K562 (cell line): ENCODE results near the gene GTF3C1. TPM values are rescaled to one million over a fixed set of nuclear protein-coding genes. Genes with fewer than 3 reads are reported as not detected.
A peak's percentile ranks its signal among the peaks of the same experiment; 100 is the strongest.

Source experiments
- ATAC-seq: fragments of 200-7000 bp; cut with Tn5 transposase; 3 replicates; pipeline ENCODE4 v1.9.1; 2020; ENCODE audit warnings: moderate library complexity
- BruUV-seq: library from RNA; stranded (reverse); fragments of 400-500 nt; replicated peaks from 2 replicates; lab custom pipeline; 2021; lab: Mats Ljungman, UMichigan
- CTCF ChIA-PET: fragments of 300-600 bp; formaldehyde crosslinking; extraction: SDS; loops from one replicate; lab custom pipeline; 2021; ENCODE audit warnings: low intra/inter-chr PET ratio; lab: Yijun Ruan, JAX
- POLR2A ChIA-PET: fragments of 300-600, 350-650 bp; sonication (Branson Sonifier 250); formaldehyde crosslinking; extraction: SDS; loops from one replicate; lab custom pipeline; 2021; ENCODE audit warnings: antibody characterized with exemption, inconsistent platforms; lab: Yijun Ruan, JAX
- DNase-seq, 4 experiments: peaks; one replicate each; pipeline versions ENCODE4 v3.0.0 to v3.0.0-alpha.2; 2011 to 2018; ENCODE audit warnings: low spot score in 3 of 4, mixed read lengths in 3 of 4; ENCODE audit errors: extremely low read depth in 1 of 4
- FAIRE-seq: peaks from 2 replicates; lab custom pipeline; 2011; peaks lifted over from hg19 to GRCh38; lab: Jason Lieb, UNC
- H2AFZ ChIP-seq: 2 replicates; pipeline ENCODE4 v1.6.0; 2011; ENCODE audit warnings: low read depth, low read length, control low read depth, inconsistent platforms
- H3K27ac ChIP-seq: fragments of 200-600 bp; 3 replicates; pipeline ENCODE4 v1.8.0; 2011; ENCODE audit warnings: low read depth, mild to moderate bottlenecking, control low read depth, inconsistent platforms, low read length, moderate library complexity, mixed read lengths; ENCODE audit errors: extremely low read depth
- H3K27me3 ChIP-seq, 2 experiments: fragments of 300-600 bp in 1 of 2; 2 replicates in 1 of 2; 3 replicates in 1 of 2; pipeline versions ENCODE4 v1.6.0 to v1.8.0; 2011; ENCODE audit warnings: inconsistent platforms in 2 of 2, low read length in 2 of 2, mild to moderate bottlenecking in 1 of 2, mixed read lengths in 1 of 2, moderate library complexity in 1 of 2; ENCODE audit not compliant: control insufficient read depth in 2 of 2, insufficient read depth in 2 of 2
- H3K36me3 ChIP-seq: fragments of 300-600 bp; 3 replicates; pipeline ENCODE4 v1.8.0; 2011; ENCODE audit warnings: mild to moderate bottlenecking, low read length, inconsistent platforms; ENCODE audit not compliant: control insufficient read depth, insufficient read depth
- H3K4me1 ChIP-seq, 2 experiments: fragments of 200-600 bp in 1 of 2; replicated peaks in 1 of 2; 2 replicates in 1 of 2; 3 replicates in 1 of 2; pipeline versions ENCODE4 v1.5.1 to v1.8.0; 2011; ENCODE audit warnings: inconsistent platforms in 2 of 2, low read length in 2 of 2, mild to moderate bottlenecking in 1 of 2, mixed read lengths in 1 of 2, moderate library complexity in 1 of 2; ENCODE audit not compliant: control insufficient read depth in 2 of 2, insufficient read depth in 2 of 2
- H3K4me2 ChIP-seq: 2 replicates; pipeline ENCODE4 v1.6.1; 2011; ENCODE audit warnings: low read length, control low read depth, inconsistent platforms, mixed read lengths; ENCODE audit not compliant: insufficient read depth
- H3K4me3 ChIP-seq: fragments of 200-600 bp; sonication (generic), shearing (Covaris generic); 2 replicates; pipeline ENCODE4 v1.5.1; 2016; ENCODE audit warnings: control low read depth, inconsistent platforms
- H3K79me2 ChIP-seq: fragments of 200-600 bp; 3 replicates; pipeline ENCODE4 v1.8.0; 2011; ENCODE audit warnings: low read length, inconsistent platforms; ENCODE audit not compliant: control insufficient read depth, insufficient read depth
- H3K9ac ChIP-seq, 2 experiments: 2 replicates each; pipeline versions ENCODE4 v1.6.0 to v1.6.1; 2011; ENCODE audit warnings: low read depth in 2 of 2, low read length in 2 of 2, control low read depth in 1 of 2, inconsistent platforms in 1 of 2, mild to moderate bottlenecking in 1 of 2, mixed read lengths in 1 of 2; ENCODE audit not compliant: insufficient read depth in 1 of 2
- H3K9me1 ChIP-seq: one replicate; pipeline ENCODE4 v1.6.0; 2011; ENCODE audit warnings: inconsistent platforms, mild to moderate bottlenecking, low read length, moderate library complexity; ENCODE audit not compliant: control insufficient read depth, insufficient read depth
- H3K9me3 ChIP-seq: replicated peaks from 2 replicates; pipeline ENCODE4 v1.5.1; 2011; ENCODE audit warnings: low read depth, low read length, inconsistent platforms; ENCODE audit not compliant: control insufficient read depth, insufficient read depth
- H4K20me1 ChIP-seq: replicated peaks from 2 replicates; pipeline ENCODE4 v1.6.1; 2011; ENCODE audit warnings: low read length, inconsistent platforms, mixed read lengths; ENCODE audit not compliant: control insufficient read depth, insufficient read depth
- SPI1 ChIP-seq: IDR thresholded peaks from 2 replicates; pipeline ENCODE4 v1.6.1; 2011; ENCODE audit warnings: low read depth, low read length, control low read depth, borderline replicate concordance
- WGBS: fragments of 100-300 bp; shearing (Covaris generic); methylation state at CpG from one replicate; pipeline ENCODE4 v1.1.6; 2016; ENCODE audit warnings: low coverage, mixed read lengths; ENCODE audit not compliant: insufficient coverage; ENCODE audit errors: missing lambda C conversion rate; 5-methylcytosine and 5-hydroxymethylcytosine counted together
- in situ Hi-C: fragments of 300-500 bp; cut with MboI; formaldehyde crosslinking; loops from 4 replicates; pipeline ENCODE4 v1.15.0; 2018; ENCODE audit warnings: inconsistent platforms, mixed read lengths
- intact Hi-C: fragments of 100-400 bp; cut with micrococcal nuclease; formaldehyde crosslinking; loops from 2 replicates; pipeline ENCODE4 v1.14.2; 2022
- polyA plus RNA-seq, 8 experiments: library from polyadenylated mRNA; depleted of rRNA in 4 of 8; stranded (reverse) in 5 of 8; unstranded in 3 of 8; fragments of >200 nt; fragmentation: Nextera tagmentation in 2 of 8; fragmentation: Illumina TruSeq in 1 of 8; extraction: Ambion mirVana in 2 of 8; extraction: Trizol in 1 of 8; gene quantifications; 2 replicates each; pipeline versions ENCODE4 v1.2.1 to v1.2.3, GENCODE V29; 2011 to 2014; ENCODE audit warnings: inconsistent platforms in 1 of 8, missing spikeins in 1 of 8
- total RNA-seq, 7 experiments: library from RNA; depleted of rRNA in 6 of 7; stranded (reverse); fragments of >200 nt in 6 of 7; fragmentation: Illumina TruSeq in 2 of 7; extraction: Trizol in 2 of 7; gene quantifications; 2 replicates each; pipeline versions ENCODE4 v1.2.1 to v1.2.3, GENCODE V29; 2011 to 2021; ENCODE audit warnings: low replicate concordance in 1 of 7
- TF ChIP-seq, protein P1 (sequence below): fragments of 450-650 bp; IDR thresholded peaks from 2 replicates; pipeline ENCODE4 v1.6.1; 2016; ENCODE audit warnings: borderline replicate concordance
- TF ChIP-seq, protein P2 (sequence below), 2 experiments: IDR thresholded peaks; 2 replicates each; pipeline ENCODE4 v1.6.1; 2011; ENCODE audit warnings: borderline replicate concordance in 1 of 2, control low read depth in 1 of 2, low read depth in 1 of 2, low read length in 1 of 2, mild to moderate bottlenecking in 1 of 2, mixed read lengths in 1 of 2, moderate library complexity in 1 of 2; ENCODE audit not compliant: insufficient read depth in 1 of 2, insufficient read length in 1 of 2, poor library complexity in 1 of 2, severe bottlenecking in 1 of 2; ENCODE audit errors: extremely low read depth in 1 of 2
- TF ChIP-seq, protein P3 (sequence below): sonication (generic); formaldehyde crosslinking; IDR thresholded peaks from 2 replicates; pipeline ENCODE4 v1.9.0; 2022; ENCODE audit warnings: mild to moderate bottlenecking, missing genetic modification reagents

The GTF3C1 gene
- total and polyA plus RNA-seq, 9 of the 15 experiments (the other 6 are each of a cell fraction or from before 2014, with no cell fraction given) = 0.72 to 63.6 (median 30.9) TPM

DNA sequence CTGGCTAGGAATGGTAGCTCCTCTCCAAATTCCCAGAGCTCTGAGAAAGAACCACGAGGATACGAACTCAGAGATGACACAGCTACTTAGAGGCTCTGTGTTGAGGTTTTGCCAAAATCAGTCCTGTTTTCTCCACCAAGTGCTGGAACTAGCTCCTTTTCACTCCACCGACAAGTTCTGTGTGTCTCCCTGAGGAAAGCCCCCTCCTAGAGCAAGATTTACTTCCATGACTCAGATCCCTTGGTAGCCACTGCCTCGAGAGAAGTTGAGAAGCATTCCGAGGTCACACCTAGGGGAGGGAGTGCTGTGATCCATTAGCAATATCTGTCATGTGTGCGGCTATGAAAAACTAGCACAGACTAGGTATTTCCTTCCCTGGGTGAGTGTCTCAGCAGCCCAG is 117.2 kb downstream of the GTF3C1 start (continued):
- TF ChIP-seq, protein P1, sequence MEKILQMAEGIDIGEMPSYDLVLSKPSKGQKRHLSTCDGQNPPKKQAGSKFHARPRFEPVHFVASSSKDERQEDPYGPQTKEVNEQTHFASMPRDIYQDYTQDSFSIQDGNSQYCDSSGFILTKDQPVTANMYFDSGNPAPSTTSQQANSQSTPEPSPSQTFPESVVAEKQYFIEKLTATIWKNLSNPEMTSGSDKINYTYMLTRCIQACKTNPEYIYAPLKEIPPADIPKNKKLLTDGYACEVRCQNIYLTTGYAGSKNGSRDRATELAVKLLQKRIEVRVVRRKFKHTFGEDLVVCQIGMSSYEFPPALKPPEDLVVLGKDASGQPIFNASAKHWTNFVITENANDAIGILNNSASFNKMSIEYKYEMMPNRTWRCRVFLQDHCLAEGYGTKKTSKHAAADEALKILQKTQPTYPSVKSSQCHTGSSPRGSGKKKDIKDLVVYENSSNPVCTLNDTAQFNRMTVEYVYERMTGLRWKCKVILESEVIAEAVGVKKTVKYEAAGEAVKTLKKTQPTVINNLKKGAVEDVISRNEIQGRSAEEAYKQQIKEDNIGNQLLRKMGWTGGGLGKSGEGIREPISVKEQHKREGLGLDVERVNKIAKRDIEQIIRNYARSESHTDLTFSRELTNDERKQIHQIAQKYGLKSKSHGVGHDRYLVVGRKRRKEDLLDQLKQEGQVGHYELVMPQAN = no peak

DNA sequence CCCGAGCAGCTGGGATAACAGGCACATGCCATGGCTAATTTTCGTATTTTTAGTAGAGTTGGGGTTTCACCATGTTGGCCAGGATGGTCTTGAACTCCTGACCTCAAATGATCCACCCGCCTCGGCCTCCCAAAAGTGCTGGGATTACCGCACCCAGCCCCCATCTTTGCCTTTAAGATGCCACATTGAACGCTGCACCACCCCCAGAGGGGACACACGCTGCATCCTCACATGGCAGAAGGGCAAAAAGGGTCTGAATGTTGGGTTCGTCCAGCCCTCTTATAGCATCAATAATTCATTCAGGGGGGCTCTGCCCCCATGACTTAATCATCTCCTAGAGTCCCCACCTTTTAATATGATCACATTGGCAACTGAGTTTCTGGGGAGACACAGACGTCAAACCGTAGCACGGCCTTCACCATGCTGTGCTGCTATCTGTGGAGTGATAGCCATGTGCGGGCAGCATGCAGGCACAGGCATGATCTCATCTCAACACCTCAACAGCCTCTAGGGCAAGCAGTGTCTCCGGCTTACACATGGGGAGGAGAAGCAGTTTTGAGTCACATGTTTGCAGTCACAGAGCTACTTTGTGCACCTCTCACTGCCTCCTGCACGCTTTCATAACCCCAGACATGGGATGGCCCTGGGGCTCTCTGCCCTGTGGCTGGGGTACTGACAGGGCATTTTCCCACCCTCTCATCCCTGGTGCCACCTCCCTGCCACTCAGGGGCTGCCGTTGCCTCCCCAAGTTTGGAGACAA is 117.8 kb downstream of the GTF3C1 start:
- Histone ChIP-seq H3K9ac (no peak overlapping the region), H4K20me1 (no peaks in the 10 kb centered on the region), H3K4me1 (peaks cover 5 to 12% of the 10 kb centered on the region in 2 experiments), H3K4me2 (no peak overlapping the region), H3K4me3 (no peak overlapping the region), H3K9me1 (no peaks in the 10 kb centered on the region), H3K36me3 (no peaks in the 10 kb centered on the region), H3K9me3 (no peaks in the 10 kb centered on the region), H3K27me3 (peaks cover 0 to 6% of the 10 kb centered on the region in 2 experiments; a peak in 1 of 5 replicates), H2AFZ (no peak overlapping the region), H3K79me2 (no peaks in the 10 kb centered on the region), H3K27ac (no peak overlapping the region)
- DNase-seq (no peak), ATAC-seq (peak; percentile 15), FAIRE-seq (peak; percentile 35)
- CTCF ChIA-PET = no interaction called here
- 23% methylated on average over 15 of the region's 15 CpGs for WGBS
- in situ Hi-C loops = no loop called here
- POLR2A ChIA-PET = interaction anchor here (1.4 kb wide), 1 partner anchor 12 kb away, joined by 4 read pairs; no protein-coding TSS in a partner anchor
- no TSS peak for BruUV-seq
- intact Hi-C loops = no loop called here
- TF ChIP-seq, protein P2, sequence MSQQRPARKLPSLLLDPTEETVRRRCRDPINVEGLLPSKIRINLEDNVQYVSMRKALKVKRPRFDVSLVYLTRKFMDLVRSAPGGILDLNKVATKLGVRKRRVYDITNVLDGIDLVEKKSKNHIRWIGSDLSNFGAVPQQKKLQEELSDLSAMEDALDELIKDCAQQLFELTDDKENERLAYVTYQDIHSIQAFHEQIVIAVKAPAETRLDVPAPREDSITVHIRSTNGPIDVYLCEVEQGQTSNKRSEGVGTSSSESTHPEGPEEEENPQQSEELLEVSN (IDR thresholded peaks at IDR 0.05; ENCODE audit: borderline replicate concordance in 1 of 2, extremely low read depth in 1 of 2, insufficient read depth in 1 of 2, insufficient read length in 1 of 2, low read depth in 1 of 2, low read length in 1 of 2, poor library complexity in 1 of 2, severe bottlenecking in 1 of 2) = peak; percentile 29 to 77
- no peak for TF ChIP-seq SPI1
- TF ChIP-seq, protein P3, sequence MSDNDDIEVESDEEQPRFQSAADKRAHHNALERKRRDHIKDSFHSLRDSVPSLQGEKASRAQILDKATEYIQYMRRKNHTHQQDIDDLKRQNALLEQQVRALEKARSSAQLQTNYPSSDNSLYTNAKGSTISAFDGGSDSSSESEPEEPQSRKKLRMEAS (CRISPR knock-in tag) = peak; percentile 51; the same call in 1 of the 2 replicates
